NT2/D1 (cell line): Measurements from ENCODE around the gene FAM53B.

Experiments
- DNase-seq: peaks from one replicate; pipeline ENCODE4 v3.0.0-alpha.2; 2011; ENCODE audit warnings: low read depth, low spot score
- H3K27me3 ChIP-seq: 2 replicates; pipeline ENCODE4 v1.6.0; 2011; ENCODE audit warnings: mild to moderate bottlenecking; ENCODE audit not compliant: insufficient read length, insufficient read depth
- H3K36me3 ChIP-seq: 2 replicates; pipeline ENCODE4 v1.6.1; 2011; ENCODE audit warnings: mild to moderate bottlenecking, low read length, mixed read lengths; ENCODE audit not compliant: insufficient read depth, insufficient read length
- H3K4me1 ChIP-seq: 2 replicates; pipeline ENCODE4 v1.5.1; 2011; ENCODE audit not compliant: insufficient read depth, insufficient read length
- H3K4me3 ChIP-seq: 2 replicates; pipeline ENCODE4 v1.5.1; 2011; ENCODE audit warnings: low read depth; ENCODE audit not compliant: insufficient read length
- H3K9ac ChIP-seq: 2 replicates; pipeline ENCODE4 v1.6.0; 2011; ENCODE audit warnings: low read depth; ENCODE audit not compliant: insufficient read length
- H3K9me3 ChIP-seq: 2 replicates; pipeline ENCODE4 v1.5.1; 2011; ENCODE audit warnings: mild to moderate bottlenecking, low read length; ENCODE audit not compliant: insufficient read depth
- SUZ12 ChIP-seq: IDR thresholded peaks from 2 replicates; pipeline ENCODE4 v1.6.1; 2011; ENCODE audit not compliant: insufficient read length, insufficient read depth; ENCODE audit errors: extremely low read depth
- YY1 ChIP-seq: IDR thresholded peaks from 2 replicates; pipeline ENCODE4 v1.6.1; 2011; ENCODE audit not compliant: insufficient read length, insufficient read depth
- ZNF274 ChIP-seq: IDR thresholded peaks from 2 replicates; pipeline ENCODE4 v1.6.1; 2011; ENCODE audit warnings: mild to moderate bottlenecking, low read depth, low read length

Gene FAM53B

DNA sequence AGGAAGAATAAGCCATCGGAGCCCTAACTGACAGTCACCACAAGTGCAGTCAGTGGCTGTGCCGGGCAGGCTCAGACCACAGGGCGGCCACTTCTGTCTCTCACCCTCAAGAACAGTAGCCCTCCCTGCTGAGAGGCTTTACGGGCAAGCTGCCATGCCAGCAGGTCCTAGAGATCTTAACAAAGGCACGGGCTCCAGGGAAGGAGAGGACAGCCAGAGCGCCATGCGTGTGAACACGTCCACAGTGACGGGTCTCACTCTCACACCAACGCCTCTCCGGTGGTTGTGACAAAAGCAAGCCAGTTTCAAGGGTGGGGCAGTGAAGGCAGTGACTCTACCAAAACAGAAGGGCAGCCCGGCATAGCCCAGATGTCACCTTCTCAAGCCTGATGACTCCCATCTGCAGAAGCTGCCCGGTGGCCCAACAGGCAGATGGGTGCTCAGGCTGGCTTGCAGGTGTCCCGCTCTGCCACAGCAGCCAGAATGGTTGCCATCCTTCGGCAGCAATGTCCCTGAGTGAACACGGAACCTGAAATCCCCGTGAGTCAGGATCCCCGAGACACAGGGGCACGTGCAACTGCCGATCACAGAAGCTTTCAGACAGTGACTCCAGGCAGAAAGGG is 102.0 kb downstream of the FAM53B start:
- no peaks in the 10 kb centered on the region for H3K27me3 ChIP-seq
- peaks cover 13% of the 10 kb centered on the region for H3K36me3 ChIP-seq
- TF ChIP-seq YY1, result no peak
- TF ChIP-seq SUZ12, result no peak
- TF ChIP-seq ZNF274, result no peak
- H3K4me3 ChIP-seq, result no peak overlapping the region
- no peaks in the 10 kb centered on the region for H3K9me3 ChIP-seq
- H3K4me1 ChIP-seq, result no peaks in the 10 kb centered on the region
- DNase-seq, result no peak
- H3K9ac ChIP-seq, result no peak overlapping the region

DNA sequence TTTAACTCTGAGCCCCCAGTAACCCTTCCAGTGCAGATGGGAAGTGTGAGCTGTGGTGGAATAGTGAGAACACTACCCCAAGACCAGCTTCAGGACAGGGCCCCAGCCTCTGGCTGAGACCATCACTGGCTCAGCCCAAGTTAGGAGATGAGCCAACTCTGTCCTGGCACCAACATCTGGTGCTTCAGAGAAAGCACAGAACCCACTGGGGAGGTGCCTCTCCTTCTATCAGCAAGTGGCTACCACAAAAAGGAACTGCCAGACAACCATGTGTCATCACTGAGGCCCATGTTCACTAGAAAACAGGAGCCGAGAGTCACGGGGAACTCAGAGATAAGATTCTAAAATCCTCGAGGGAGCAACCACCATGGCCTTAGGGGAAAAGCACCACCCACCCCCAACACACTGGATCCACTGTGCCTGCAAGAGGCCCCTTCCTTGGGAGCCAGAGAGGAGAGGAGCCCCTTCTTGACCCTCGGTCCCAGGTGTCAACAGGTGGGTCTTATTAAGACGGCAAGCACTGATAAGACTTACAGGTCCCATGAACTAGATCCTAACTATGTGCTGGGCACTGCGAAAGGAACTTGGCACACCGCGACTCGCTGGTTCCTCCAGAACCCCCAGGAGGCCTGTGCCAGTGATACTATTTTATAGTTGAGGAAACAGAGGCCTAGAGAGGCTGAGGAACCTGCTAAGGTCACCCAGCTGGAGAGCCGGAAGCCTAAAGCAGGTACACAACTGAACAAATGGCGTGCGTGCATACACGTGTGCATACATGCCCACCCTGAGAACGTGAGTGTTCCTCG is 102.7 kb downstream of the FAM53B start:
- H3K9me3 ChIP-seq, result no peaks in the 10 kb centered on the region
- TF ChIP-seq ZNF274 (no peak), SUZ12 (no peak), YY1 (no peak)
- peaks cover 7% of the 10 kb centered on the region for H3K36me3 ChIP-seq
- H3K9ac ChIP-seq, result no peak overlapping the region
- no peak for DNase-seq
- no peaks in the 10 kb centered on the region for H3K27me3 ChIP-seq
- H3K4me3 ChIP-seq, result no peak overlapping the region
- H3K4me1 ChIP-seq, result no peaks in the 10 kb centered on the region

DNA sequence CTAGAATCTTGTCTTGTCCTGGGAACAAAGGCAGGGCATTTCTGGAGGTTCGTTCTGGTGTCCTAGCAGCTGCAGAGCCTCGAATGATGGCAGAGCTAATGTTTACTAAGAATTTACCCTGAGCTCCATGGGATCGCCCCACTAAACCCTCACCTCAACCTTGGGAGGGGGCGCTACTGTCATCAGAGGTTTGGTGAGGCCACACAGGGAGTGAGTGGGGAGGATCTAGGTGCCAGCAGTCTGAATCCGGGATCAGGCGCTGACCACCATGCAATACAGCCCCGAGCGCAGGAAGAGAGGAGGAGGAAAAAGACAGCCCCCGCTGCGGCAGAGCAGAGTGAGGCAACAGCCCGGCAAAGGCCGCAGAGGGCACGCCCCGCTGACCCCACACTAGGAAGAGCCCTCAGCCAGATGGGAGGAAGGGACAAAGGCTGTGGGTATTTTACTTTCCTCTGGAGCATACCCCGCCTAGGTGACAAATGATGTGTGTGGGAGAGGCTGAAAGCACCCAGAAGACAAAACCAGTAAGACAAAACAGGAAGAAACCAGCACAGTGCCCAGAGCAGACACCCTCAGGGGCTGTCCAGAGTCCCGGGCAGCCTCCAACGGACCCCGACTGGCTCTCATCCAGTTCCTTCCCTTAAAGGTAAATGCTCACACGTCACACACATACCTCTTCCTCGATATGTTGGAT is 103.5 kb downstream of the FAM53B start:
- Histone ChIP-seq H3K4me1 (no peaks in the 10 kb centered on the region), H3K4me3 (no peak overlapping the region), H3K9me3 (no peaks in the 10 kb centered on the region), H3K9ac (no peak overlapping the region), H3K36me3 (peaks cover 7% of the 10 kb centered on the region), H3K27me3 (no peaks in the 10 kb centered on the region)
- no peak for TF ChIP-seq SUZ12
- no peak for DNase-seq

DNA sequence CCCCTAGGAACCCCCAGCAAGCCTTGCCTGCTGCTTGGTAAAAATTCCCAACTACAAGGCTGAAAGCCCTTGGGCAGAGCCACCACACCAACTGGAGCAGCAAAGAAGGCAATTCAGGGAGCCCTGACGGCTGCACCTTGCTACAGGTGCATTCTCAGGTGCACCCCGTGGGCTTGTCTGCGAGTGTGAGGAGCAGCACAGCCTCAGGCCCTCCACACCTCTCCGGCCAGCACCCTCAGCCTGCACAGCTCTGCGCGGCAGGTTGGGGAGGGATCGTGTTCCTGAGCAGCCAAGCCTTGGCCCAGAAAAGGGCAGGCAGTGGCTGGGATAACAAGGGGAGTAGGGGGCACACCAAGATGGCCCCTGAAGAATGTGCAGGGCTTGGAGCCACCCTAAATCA is 104.1 kb downstream of the FAM53B start:
- H3K9me3 ChIP-seq, result no peaks in the 10 kb centered on the region
- H3K36me3 ChIP-seq, result peaks cover 7% of the 10 kb centered on the region
- TF ChIP-seq ZNF274 (no peak), YY1 (no peak), SUZ12 (no peak)
- DNase-seq, result no peak
- H3K9ac ChIP-seq, result no peak overlapping the region
- H3K4me3 ChIP-seq, result no peak overlapping the region
- no peaks in the 10 kb centered on the region for H3K27me3 ChIP-seq
- no peaks in the 10 kb centered on the region for H3K4me1 ChIP-seq

DNA sequence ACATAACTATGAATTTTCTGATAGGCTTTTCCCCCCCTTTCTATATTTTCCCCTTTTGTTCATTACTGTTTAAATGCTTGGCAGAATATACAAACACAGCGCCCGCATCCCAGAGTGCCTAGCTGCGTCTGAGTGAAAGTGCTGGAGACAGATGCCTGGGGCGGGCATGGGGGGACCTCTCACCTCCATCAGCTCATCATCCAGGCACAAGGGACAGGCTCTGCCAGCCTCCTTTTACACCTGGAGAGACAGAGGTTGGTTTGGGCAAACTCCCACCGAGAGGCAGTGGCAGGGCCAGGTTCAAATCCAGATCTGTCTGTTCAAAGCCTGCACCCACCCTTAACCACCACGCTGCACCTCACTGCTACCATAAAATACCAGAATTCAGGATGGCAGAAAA is 104.5 kb downstream of the FAM53B start:
- H3K27me3 ChIP-seq, result no peaks in the 10 kb centered on the region
- DNase-seq, result no peak
- no peak overlapping the region for H3K4me3 ChIP-seq
- no peaks in the 10 kb centered on the region for H3K4me1 ChIP-seq
- no peaks in the 10 kb centered on the region for H3K9me3 ChIP-seq
- TF ChIP-seq SUZ12, result no peak
- no peak for TF ChIP-seq YY1
- no peak for TF ChIP-seq ZNF274
- H3K36me3 ChIP-seq, result peaks cover 7% of the 10 kb centered on the region
- no peak overlapping the region for H3K9ac ChIP-seq

DNA sequence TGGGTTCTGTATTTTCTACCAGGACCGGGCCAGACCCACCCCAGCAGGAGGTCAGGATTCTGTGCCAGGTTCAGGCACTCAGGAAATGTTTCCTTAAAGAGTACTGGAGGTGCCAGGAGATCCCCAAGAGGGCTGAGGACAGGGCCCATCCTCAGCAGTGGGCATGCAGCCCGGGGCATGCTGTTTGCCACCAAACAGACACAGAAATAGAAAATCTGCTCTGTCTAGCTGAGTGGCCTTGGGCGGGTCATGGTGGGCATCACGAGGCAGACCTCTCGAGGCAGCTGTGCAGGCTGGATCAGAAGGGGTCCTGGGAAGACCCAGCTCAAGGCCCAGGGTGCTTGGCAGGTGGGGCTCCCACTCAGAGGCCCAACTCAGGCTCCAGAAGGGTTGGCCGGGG is 105.0 kb downstream of the FAM53B start:
- Histone ChIP-seq H3K36me3 (peaks cover 7% of the 10 kb centered on the region), H3K9ac (no peak overlapping the region), H3K4me1 (no peaks in the 10 kb centered on the region), H3K4me3 (no peak overlapping the region), H3K9me3 (no peaks in the 10 kb centered on the region), H3K27me3 (no peaks in the 10 kb centered on the region)
- no peak for DNase-seq
- TF ChIP-seq SUZ12, result no peak
- TF ChIP-seq YY1, result no peak

DNA sequence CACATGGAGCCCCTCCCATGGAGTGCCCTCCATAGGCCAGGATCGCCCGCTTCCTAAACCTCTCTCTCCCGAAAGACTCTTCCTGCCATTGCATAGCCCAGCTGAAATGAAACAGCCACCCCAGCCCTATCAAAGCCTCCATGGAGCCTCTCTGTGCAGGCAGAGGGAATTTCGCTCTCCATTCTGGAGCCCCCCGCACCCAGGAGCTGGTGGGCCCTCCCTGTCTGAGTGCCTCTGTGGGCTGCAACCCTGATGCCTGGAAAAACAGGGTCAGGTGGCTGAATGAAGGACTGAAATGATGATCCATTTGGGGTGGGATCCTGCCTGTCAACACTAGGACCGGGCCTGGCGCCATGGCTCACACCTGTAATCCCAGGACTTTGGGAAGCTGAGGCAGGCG is 106.4 kb downstream of the FAM53B start:
- no peak overlapping the region for H3K4me3 ChIP-seq
- H3K9me3 ChIP-seq, result no peaks in the 10 kb centered on the region
- H3K9ac ChIP-seq, result no peak overlapping the region
- H3K27me3 ChIP-seq, result no peaks in the 10 kb centered on the region
- TF ChIP-seq ZNF274 (no peak), SUZ12 (no peak), YY1 (no peak)
- peaks cover 7% of the 10 kb centered on the region for H3K36me3 ChIP-seq
- DNase-seq, result no peak
- peaks cover under 1% of the 10 kb centered on the region for H3K4me1 ChIP-seq
